Activated naive CD4-positive, alpha-beta T cell treated with anti-CD3 and anti-CD28 coated beads, Interleukin-2, amount 50 U/mL, for 16 hours (primary cell): Measurements from ENCODE around the gene TSEN15.
"Not testable (repeated sequence)": the region's sequence is repeated elsewhere in the genome, so short reads cannot be mapped to it uniquely, and the experiment has no call there.

ENCODE experiments used
- DNase-seq: peaks from one replicate; pipeline ENCODE4 v3.0.0-alpha.2; 2020

The TSEN15 gene

GRCh38 chr1:184032306-184032929 is 19.1 kb upstream of the TSEN15 start:
- DNase-seq, result no peak

- no peak for DNase-seq
Observed at GRCh38 chr1:184032930-184033418, 18.6 kb upstream of the TSEN15 start.

GRCh38 chr1:184033711-184034167 is 17.8 kb upstream of the TSEN15 start:
- DNase-seq, result no peak

GRCh38 chr1:184034761-184035379 is 16.7 kb upstream of the TSEN15 start:
- DNase-seq, result no peak

GRCh38 chr1:184035719-184036516 is 15.6 kb upstream of the TSEN15 start:
- peak; percentile 10 for DNase-seq

GRCh38 chr1:184036517-184036949 is 15.0 kb upstream of the TSEN15 start:
- peak; percentile 13 for DNase-seq

GRCh38 chr1:184037849-184038591 is 13.5 kb upstream of the TSEN15 start:
- DNase-seq, result no peak

GRCh38 chr1:184039126-184039525 is 12.4 kb upstream of the TSEN15 start:
- DNase-seq, result no peak

GRCh38 chr1:184041731-184042130 is 9.8 kb upstream of the TSEN15 start:
- no peak for DNase-seq

- DNase-seq, result not testable (repeated sequence)
Observed at GRCh38 chr1:184043315-184043714, 8.2 kb upstream of the TSEN15 start.

GRCh38 chr1:184044603-184045376 is 6.7 kb upstream of the TSEN15 start:
- no peak for DNase-seq

GRCh38 chr1:184047541-184047940 is 4.0 kb upstream of the TSEN15 start:
- not testable (repeated sequence) for DNase-seq

- no peak for DNase-seq
Observed at GRCh38 chr1:184048561-184049240, 2.8 kb upstream of the TSEN15 start.

GRCh38 chr1:184049291-184049690 is 2.2 kb upstream of the TSEN15 start:
- DNase-seq, result no peak

- DNase-seq, result no peak
Observed at GRCh38 chr1:184049836-184050468, 1.6 kb upstream of the TSEN15 start.

- DNase-seq, result no peak
Observed at GRCh38 chr1:184050636-184051035, 894 bp upstream of the TSEN15 start.

GRCh38 chr1:184051138-184051484 is 419 bp upstream of the TSEN15 start:
- DNase-seq, result no peak

GRCh38 chr1:184052194-184052559 is 647 bp downstream of the TSEN15 start:
- DNase-seq, result no peak

GRCh38 chr1:184052750-184053149 is 1.2 kb downstream of the TSEN15 start:
- DNase-seq, result no peak

- DNase-seq, result no peak
Observed at GRCh38 chr1:184053881-184054280, 2.4 kb downstream of the TSEN15 start.

GRCh38 chr1:184056921-184057555 is 5.5 kb downstream of the TSEN15 start:
- DNase-seq, result no peak
